ENCODE results near the gene TTC34.

- TF ChIP-seq, protein P1, sequence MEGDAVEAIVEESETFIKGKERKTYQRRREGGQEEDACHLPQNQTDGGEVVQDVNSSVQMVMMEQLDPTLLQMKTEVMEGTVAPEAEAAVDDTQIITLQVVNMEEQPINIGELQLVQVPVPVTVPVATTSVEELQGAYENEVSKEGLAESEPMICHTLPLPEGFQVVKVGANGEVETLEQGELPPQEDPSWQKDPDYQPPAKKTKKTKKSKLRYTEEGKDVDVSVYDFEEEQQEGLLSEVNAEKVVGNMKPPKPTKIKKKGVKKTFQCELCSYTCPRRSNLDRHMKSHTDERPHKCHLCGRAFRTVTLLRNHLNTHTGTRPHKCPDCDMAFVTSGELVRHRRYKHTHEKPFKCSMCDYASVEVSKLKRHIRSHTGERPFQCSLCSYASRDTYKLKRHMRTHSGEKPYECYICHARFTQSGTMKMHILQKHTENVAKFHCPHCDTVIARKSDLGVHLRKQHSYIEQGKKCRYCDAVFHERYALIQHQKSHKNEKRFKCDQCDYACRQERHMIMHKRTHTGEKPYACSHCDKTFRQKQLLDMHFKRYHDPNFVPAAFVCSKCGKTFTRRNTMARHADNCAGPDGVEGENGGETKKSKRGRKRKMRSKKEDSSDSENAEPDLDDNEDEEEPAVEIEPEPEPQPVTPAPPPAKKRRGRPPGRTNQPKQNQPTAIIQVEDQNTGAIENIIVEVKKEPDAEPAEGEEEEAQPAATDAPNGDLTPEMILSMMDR (IDR thresholded peaks at IDR 0.05) = no peak
- TF ChIP-seq POLR2A (IDR thresholded peaks at IDR 0.05) (no peak), POLR2AphosphoS5 (IDR thresholded peaks at IDR 0.05) (no peak)
These were observed 205.5 kb downstream of the TTC34 start for GRCh38 chr1:2595812-2596529.
